Measurements from ENCODE around the gene SPRED2. TPM values are rescaled to one million over a fixed set of nuclear protein-coding genes. Genes with fewer than 3 reads are reported as not detected.
A peak's percentile ranks its signal among the peaks of the same experiment; 100 is the strongest.

Gene SPRED2
- total and polyA plus RNA-seq, 8 donors: 6.4 to 23.3 (median 11.5) TPM

- TF ChIP-seq POLR2A (IDR thresholded peaks at IDR 0.05) (no peak), POLR2AphosphoS5 (IDR thresholded peaks at IDR 0.05) (no peak), EP300 (IDR thresholded peaks at IDR 0.05) (no peak)
- TF ChIP-seq, protein P1, sequence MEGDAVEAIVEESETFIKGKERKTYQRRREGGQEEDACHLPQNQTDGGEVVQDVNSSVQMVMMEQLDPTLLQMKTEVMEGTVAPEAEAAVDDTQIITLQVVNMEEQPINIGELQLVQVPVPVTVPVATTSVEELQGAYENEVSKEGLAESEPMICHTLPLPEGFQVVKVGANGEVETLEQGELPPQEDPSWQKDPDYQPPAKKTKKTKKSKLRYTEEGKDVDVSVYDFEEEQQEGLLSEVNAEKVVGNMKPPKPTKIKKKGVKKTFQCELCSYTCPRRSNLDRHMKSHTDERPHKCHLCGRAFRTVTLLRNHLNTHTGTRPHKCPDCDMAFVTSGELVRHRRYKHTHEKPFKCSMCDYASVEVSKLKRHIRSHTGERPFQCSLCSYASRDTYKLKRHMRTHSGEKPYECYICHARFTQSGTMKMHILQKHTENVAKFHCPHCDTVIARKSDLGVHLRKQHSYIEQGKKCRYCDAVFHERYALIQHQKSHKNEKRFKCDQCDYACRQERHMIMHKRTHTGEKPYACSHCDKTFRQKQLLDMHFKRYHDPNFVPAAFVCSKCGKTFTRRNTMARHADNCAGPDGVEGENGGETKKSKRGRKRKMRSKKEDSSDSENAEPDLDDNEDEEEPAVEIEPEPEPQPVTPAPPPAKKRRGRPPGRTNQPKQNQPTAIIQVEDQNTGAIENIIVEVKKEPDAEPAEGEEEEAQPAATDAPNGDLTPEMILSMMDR (IDR thresholded peaks at IDR 0.05): no peak
- intact Hi-C loops (cut with DNase I; ENCODE audit: low total_unique reads): no loop called here
- Histone ChIP-seq H3K27ac (no peak overlapping the region), H3K27me3 (no peaks in the 10 kb centered on the region), H3K36me3 (no peaks in the 10 kb centered on the region), H3K4me1 (peaks cover 22 to 61% (median 53%) of the 10 kb centered on the region in 4 donors), H3K9me3 (no peaks in the 10 kb centered on the region), H3K4me3 (no peak overlapping the region)
- WGBS, 5 donors: 96 to 100% (median 100%) methylated on average over 1 of the region's 1 CpG
- DNase-seq: no peak
These were observed 17.3 kb downstream of the SPRED2 start for GRCh38 chr2:65415091-65415490.

DNA sequence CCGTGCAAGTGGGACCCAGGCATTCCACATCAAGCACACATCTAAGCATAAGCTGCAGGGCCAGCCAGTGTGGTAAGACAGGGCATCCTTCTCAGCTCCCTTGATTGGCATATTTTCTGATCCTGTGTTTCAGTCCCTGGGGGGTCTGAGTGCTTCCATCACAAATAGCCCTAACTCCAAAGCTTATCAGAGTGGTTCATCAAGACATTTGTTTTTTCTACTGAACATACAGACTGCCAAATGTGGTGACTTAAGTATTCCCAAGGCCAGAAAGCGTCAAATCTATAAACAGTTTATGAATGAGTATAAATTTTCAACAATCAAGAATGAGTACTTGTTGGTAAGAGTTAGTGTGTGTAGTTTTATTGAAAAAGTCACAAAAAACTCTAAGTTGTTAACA, 18.8 kb downstream of the SPRED2 start:
- WGBS, 5 donors: 43 to 56% (median 53%) methylated on average over 2 of the region's 2 CpGs
- Histone ChIP-seq H3K36me3 (no peaks in the 10 kb centered on the region), H3K27me3 (no peaks in the 10 kb centered on the region), H3K9me3 (no peaks in the 10 kb centered on the region), H3K4me1 (peaks cover 22 to 66% (median 56%) of the 10 kb centered on the region in 4 donors), H3K27ac (peak overlapping the region in 2 of 5 donors; percentile 73 to 80), H3K4me3 (no peak overlapping the region)
- TF ChIP-seq, protein P1 (IDR thresholded peaks at IDR 0.05): no peak
- TF ChIP-seq POLR2AphosphoS5 (IDR thresholded peaks at IDR 0.05) (no peak), POLR2A (IDR thresholded peaks at IDR 0.05) (no peak), EP300 (IDR thresholded peaks at IDR 0.05) (no peak)
- intact Hi-C loops (cut with DNase I; ENCODE audit: low total_unique reads): no loop called here
- DNase-seq: no peak

DNA sequence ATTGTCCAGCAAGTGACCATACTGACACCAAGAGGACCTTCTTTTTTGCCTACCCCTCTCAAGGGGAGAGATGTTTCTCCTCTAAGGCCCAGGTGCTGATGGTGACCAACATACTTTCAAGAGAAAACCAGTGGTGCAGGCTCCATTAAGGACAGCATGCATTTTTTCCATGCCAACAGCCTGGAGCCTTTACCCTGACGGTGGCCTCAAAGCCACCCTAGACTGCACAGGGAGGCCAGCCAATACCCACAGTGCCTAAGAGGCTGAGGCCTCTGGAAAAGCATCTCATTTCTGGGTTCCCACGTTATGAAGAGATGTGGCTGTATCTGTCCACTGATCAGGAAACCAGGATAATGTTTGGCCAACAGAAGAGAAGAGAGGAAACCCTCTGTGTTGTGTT, 19.3 kb downstream of the SPRED2 start:
- Histone ChIP-seq H3K27me3 (no peaks in the 10 kb centered on the region), H3K27ac (peak overlapping the region in 4 of 5 donors; percentile 14 to 80 (median 75)), H3K36me3 (no peaks in the 10 kb centered on the region), H3K4me3 (no peak overlapping the region), H3K9me3 (no peaks in the 10 kb centered on the region), H3K4me1 (peaks cover 22 to 68% (median 54%) of the 10 kb centered on the region in 4 donors)
- intact Hi-C loops (cut with DNase I; ENCODE audit: low total_unique reads): no loop called here
- TF ChIP-seq, protein P1 (IDR thresholded peaks at IDR 0.05): no peak
- TF ChIP-seq EP300 (IDR thresholded peaks at IDR 0.05) (no peak), POLR2A (IDR thresholded peaks at IDR 0.05) (no peak), POLR2AphosphoS5 (IDR thresholded peaks at IDR 0.05) (no peak)
- 14 to 52% (median 38%) methylated on average over 2 of the region's 2 CpGs for WGBS, 5 donors
- no peak for DNase-seq

GRCh38 chr2:65411056-65411795, 21.2 kb downstream of the SPRED2 start:
- TF ChIP-seq POLR2A (IDR thresholded peaks at IDR 0.05) (no peak), POLR2AphosphoS5 (IDR thresholded peaks at IDR 0.05) (peak in 2 of 3 donors; percentile 5 to 49)
- intact Hi-C loops (cut with DNase I; ENCODE audit: low total_unique reads): no loop called here
- Histone ChIP-seq H3K36me3 (no peaks in the 10 kb centered on the region), H3K4me3 (no peak overlapping the region), H3K4me1 (peaks cover 18 to 70% (median 50%) of the 10 kb centered on the region in 4 donors), H3K27ac (peak overlapping the region; percentile 73 to 92 (median 77)), H3K9me3 (no peaks in the 10 kb centered on the region), H3K27me3 (no peaks in the 10 kb centered on the region)
- peak in 1 of 2 donors; percentile 74 for DNase-seq
- WGBS, 5 donors: 27 to 49% (median 38%) methylated on average over 7 of the region's 7 CpGs

DNA sequence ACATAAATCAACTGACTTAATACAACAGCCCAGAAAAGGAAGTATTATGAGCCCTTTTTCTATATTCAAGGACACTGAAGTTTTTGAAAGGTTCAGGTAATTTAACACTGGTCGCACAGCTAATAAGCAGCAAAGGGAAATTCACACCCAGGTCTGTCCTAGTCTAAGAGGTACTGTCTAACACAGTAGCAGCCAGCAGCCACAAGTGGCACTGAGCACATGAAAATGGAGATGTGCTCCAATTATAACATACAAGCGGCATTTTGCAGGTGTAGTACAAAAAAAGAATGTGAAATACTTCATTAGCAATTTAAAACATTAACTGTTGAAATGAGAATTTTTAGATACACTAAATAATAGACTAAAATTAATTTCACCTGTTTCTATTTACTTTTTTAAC, 23.4 kb downstream of the SPRED2 start:
- Histone ChIP-seq H3K4me1 (peaks cover 25 to 77% (median 53%) of the 10 kb centered on the region in 4 donors), H3K27ac (no peak overlapping the region), H3K9me3 (no peaks in the 10 kb centered on the region), H3K36me3 (no peaks in the 10 kb centered on the region), H3K4me3 (no peak overlapping the region), H3K27me3 (no peaks in the 10 kb centered on the region)
- intact Hi-C loops (cut with DNase I; ENCODE audit: low total_unique reads): no loop called here
- TF ChIP-seq POLR2AphosphoS5 (IDR thresholded peaks at IDR 0.05) (no peak), EP300 (IDR thresholded peaks at IDR 0.05) (no peak)
- TF ChIP-seq, protein P1 (IDR thresholded peaks at IDR 0.05): no peak
- 87 to 98% (median 93%) methylated on average over 2 of the region's 2 CpGs for WGBS, 5 donors
- DNase-seq: no peak

Measured in stomach (tissue), 9 donors.